Subcutaneous adipose tissue (tissue), 4 donors: ENCODE data around the gene HNMT. TPM values are rescaled to one million over a fixed set of nuclear protein-coding genes. Genes with fewer than 3 reads are reported as not detected.

Experiments
- CTCF ChIP-seq: fragments of 450-650 bp; IDR thresholded peaks from one replicate; pipeline ENCODE4 v1.5.1; 2016; ENCODE audit warnings: low read depth, mild to moderate bottlenecking, control low read depth, antibody characterized with exemption, moderate library complexity
- total RNA-seq, 4 donors: library from RNA; depleted of rRNA; stranded (reverse); fragments of >200 nt; gene quantifications; one replicate each; pipeline ENCODE4 v1.1.0, GENCODE V29; 2016

HNMT gene
- total RNA-seq, 4 donors from 2014 or later, result 135 to 329 (median 220) TPM

- no peak for TF ChIP-seq CTCF
Measured at GRCh38 chr2:138026111-138027020, 62.1 kb downstream of the HNMT start.

- no peak for TF ChIP-seq CTCF
Measured at GRCh38 chr2:138028538-138028937, 64.3 kb downstream of the HNMT start.

GRCh38 chr2:138029276-138029675, 65.0 kb downstream of the HNMT start:
- TF ChIP-seq CTCF, result no peak

GRCh38 chr2:138030459-138030858, 66.2 kb downstream of the HNMT start:
- no peak for TF ChIP-seq CTCF

GRCh38 chr2:138032334-138032733, 68.1 kb downstream of the HNMT start:
- TF ChIP-seq CTCF, result no peak

GRCh38 chr2:138034536-138034935, 70.3 kb downstream of the HNMT start:
- no peak for TF ChIP-seq CTCF

GRCh38 chr2:138035608-138036217, 71.4 kb downstream of the HNMT start:
- TF ChIP-seq CTCF, result no peak
